GM12872 (cell line): ENCODE results near the gene ZMYND8.

ENCODE experiments used
- CTCF ChIP-seq: IDR thresholded peaks from 3 replicates; pipeline ENCODE4 v1.5.1; 2011; ENCODE audit warnings: low read depth, mild to moderate bottlenecking, low read length, moderate library complexity; ENCODE audit not compliant: insufficient read depth

The ZMYND8 gene

GRCh38 chr20:47286681-47287080 is 69.8 kb downstream of the ZMYND8 start:
- no peak for TF ChIP-seq CTCF

- TF ChIP-seq CTCF, result no peak
Observed at GRCh38 chr20:47285189-47285588, 71.3 kb downstream of the ZMYND8 start.

- TF ChIP-seq CTCF, result no peak
Observed at GRCh38 chr20:47284373-47284772, 72.1 kb downstream of the ZMYND8 start.

- no peak for TF ChIP-seq CTCF
Observed at GRCh38 chr20:47283411-47283810, 73.1 kb downstream of the ZMYND8 start.

GRCh38 chr20:47282864-47283263 is 73.6 kb downstream of the ZMYND8 start:
- no peak for TF ChIP-seq CTCF

GRCh38 chr20:47281376-47281775 is 75.1 kb downstream of the ZMYND8 start:
- no peak for TF ChIP-seq CTCF

GRCh38 chr20:47280668-47281067 is 75.8 kb downstream of the ZMYND8 start:
- no peak for TF ChIP-seq CTCF

GRCh38 chr20:47280228-47280627 is 76.3 kb downstream of the ZMYND8 start:
- TF ChIP-seq CTCF, result no peak
